HG02970 (cell line): Measurements from ENCODE around the gene ITGB8.

Experiments used
- ATAC-seq: cut with Tn5 transposase; IDR thresholded peaks from one replicate; pipeline ENCODE4 v1.9.1; 2021; ENCODE audit warnings: mild to moderate bottlenecking, moderate library complexity, moderate number of reproducible peaks; ENCODE audit not compliant: unreplicated experiment, low FRiP score

Gene ITGB8

GRCh38 chr7:20449176-20449575, 118.5 kb downstream of the ITGB8 start:
- no peak for ATAC-seq

GRCh38 chr7:20450536-20450935, 119.8 kb downstream of the ITGB8 start:
- no peak for ATAC-seq

GRCh38 chr7:20454202-20454601, 123.5 kb downstream of the ITGB8 start:
- ATAC-seq: no peak

- no peak for ATAC-seq
Measured at GRCh38 chr7:20456701-20457100, 126.0 kb downstream of the ITGB8 start.

- ATAC-seq: no peak
Measured at GRCh38 chr7:20458521-20458920, 127.8 kb downstream of the ITGB8 start.

- ATAC-seq: no peak
Measured at GRCh38 chr7:20459419-20459818, 128.7 kb downstream of the ITGB8 start.

- ATAC-seq: no peak
Measured at GRCh38 chr7:20464891-20465290, 134.2 kb downstream of the ITGB8 start.
